Tibial nerve (tissue), 4 donors: ENCODE results near the gene PRSS36. TPM values are rescaled to one million over a fixed set of nuclear protein-coding genes. Genes with fewer than 3 reads are reported as not detected.
A peak's percentile ranks its signal among the peaks of the same experiment; 100 is the strongest.
"Not testable (repeated sequence)": the region's sequence is repeated elsewhere in the genome, so short reads cannot be mapped to it uniquely, and the experiment has no call there.

Source experiments
- DNase-seq, 2 donors: peaks; one replicate each; pipeline ENCODE4 v3.0.0-alpha.2; 2019; ENCODE audit warnings: low spot score in 2 of 2
- H3K27ac ChIP-seq, 4 donors: fragments of 200-600 bp; sonication (generic) in 3 of 4; one replicate each; pipeline ENCODE4 v1.5.1; 2017 to 2019; ENCODE audit warnings: mild to moderate bottlenecking in 1 of 4
- H3K27me3 ChIP-seq, 2 donors: fragments of 200-600 bp; sonication (generic) in 1 of 2; one replicate each; pipeline versions ENCODE4 v1.5.1 to v1.6.0; 2017 to 2019
- H3K36me3 ChIP-seq, 3 donors: fragments of 200-600 bp; sonication (generic); one replicate each; pipeline ENCODE4 v1.5.1; 2018 to 2019
- H3K4me1 ChIP-seq, 4 donors: fragments of 200-600 bp; sonication (generic) in 3 of 4; one replicate each; pipeline ENCODE4 v1.5.1; 2017 to 2019
- H3K4me3 ChIP-seq, 4 donors: fragments of 200-600 bp; sonication (generic) in 3 of 4; one replicate each; pipeline ENCODE4 v1.5.1; 2017 to 2019; ENCODE audit warnings: mild to moderate bottlenecking in 1 of 4, moderate library complexity in 1 of 4
- H3K9me3 ChIP-seq, 4 donors: fragments of 200-600 bp; sonication (generic) in 3 of 4; one replicate each; pipeline ENCODE4 v1.5.1; 2017 to 2019
- EP300 ChIP-seq, 2 donors: sonication (generic); formaldehyde crosslinking; IDR thresholded peaks; one replicate each; pipeline ENCODE4 v1.6.1; 2017; ENCODE audit warnings: antibody characterized with exemption in 2 of 2, mild to moderate bottlenecking in 1 of 2
- POLR2A ChIP-seq, 2 donors: fragments of 450-650 bp; IDR thresholded peaks; one replicate each; pipeline ENCODE4 v1.6.1; 2017; ENCODE audit warnings: antibody characterized with exemption in 2 of 2, mild to moderate bottlenecking in 2 of 2, moderate library complexity in 2 of 2
- WGBS, 2 donors: methylation state at CpG; one replicate each; pipeline ENCODE4 v1.1.5; 2018; 5-methylcytosine and 5-hydroxymethylcytosine counted together
- total RNA-seq, 4 donors: library from RNA; depleted of rRNA; stranded (reverse); fragments of >200 nt; gene quantifications; one replicate each; pipeline ENCODE4 v1.1.0, GENCODE V29; 2016
- TF ChIP-seq, protein P1 (sequence below), 5 experiments: fragments of 200-600 bp in 3 of 5; fragments of 450-650 bp in 2 of 5; sonication (generic) in 3 of 5; IDR thresholded peaks; one replicate each; pipeline ENCODE4 v1.5.1; 2016 to 2019; ENCODE audit warnings: antibody characterized with exemption in 5 of 5, mild to moderate bottlenecking in 3 of 5, moderate library complexity in 2 of 5

The PRSS36 gene
- total RNA-seq, 4 donors from 2014 or later, result 6.5 to 21.3 (median 10.8) TPM

GRCh38 chr16:31179219-31179746 lies 29.4 kb upstream of the PRSS36 start:
- TF ChIP-seq POLR2A (IDR thresholded peaks at IDR 0.05) (no peak), EP300 (IDR thresholded peaks at IDR 0.05) (no peak)
- TF ChIP-seq, protein P1, sequence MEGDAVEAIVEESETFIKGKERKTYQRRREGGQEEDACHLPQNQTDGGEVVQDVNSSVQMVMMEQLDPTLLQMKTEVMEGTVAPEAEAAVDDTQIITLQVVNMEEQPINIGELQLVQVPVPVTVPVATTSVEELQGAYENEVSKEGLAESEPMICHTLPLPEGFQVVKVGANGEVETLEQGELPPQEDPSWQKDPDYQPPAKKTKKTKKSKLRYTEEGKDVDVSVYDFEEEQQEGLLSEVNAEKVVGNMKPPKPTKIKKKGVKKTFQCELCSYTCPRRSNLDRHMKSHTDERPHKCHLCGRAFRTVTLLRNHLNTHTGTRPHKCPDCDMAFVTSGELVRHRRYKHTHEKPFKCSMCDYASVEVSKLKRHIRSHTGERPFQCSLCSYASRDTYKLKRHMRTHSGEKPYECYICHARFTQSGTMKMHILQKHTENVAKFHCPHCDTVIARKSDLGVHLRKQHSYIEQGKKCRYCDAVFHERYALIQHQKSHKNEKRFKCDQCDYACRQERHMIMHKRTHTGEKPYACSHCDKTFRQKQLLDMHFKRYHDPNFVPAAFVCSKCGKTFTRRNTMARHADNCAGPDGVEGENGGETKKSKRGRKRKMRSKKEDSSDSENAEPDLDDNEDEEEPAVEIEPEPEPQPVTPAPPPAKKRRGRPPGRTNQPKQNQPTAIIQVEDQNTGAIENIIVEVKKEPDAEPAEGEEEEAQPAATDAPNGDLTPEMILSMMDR (IDR thresholded peaks at IDR 0.05), result no peak
- no peak for DNase-seq
- Histone ChIP-seq H3K4me3 (peak overlapping the region; percentile 78 to 97 (median 84)), H3K27ac (peak overlapping the region; percentile 90 to 98 (median 96)), H3K9me3 (no peaks in the 10 kb centered on the region), H3K4me1 (peaks cover 0 to 42% (median 24%) of the 10 kb centered on the region in 4 donors), H3K36me3 (peaks cover 0 to 19% (median 9%) of the 10 kb centered on the region in 3 donors), H3K27me3 (no peaks in the 10 kb centered on the region)
- 3 to 4% methylated on average over 27 of the region's 27 CpGs for WGBS, 2 donors

DNA sequence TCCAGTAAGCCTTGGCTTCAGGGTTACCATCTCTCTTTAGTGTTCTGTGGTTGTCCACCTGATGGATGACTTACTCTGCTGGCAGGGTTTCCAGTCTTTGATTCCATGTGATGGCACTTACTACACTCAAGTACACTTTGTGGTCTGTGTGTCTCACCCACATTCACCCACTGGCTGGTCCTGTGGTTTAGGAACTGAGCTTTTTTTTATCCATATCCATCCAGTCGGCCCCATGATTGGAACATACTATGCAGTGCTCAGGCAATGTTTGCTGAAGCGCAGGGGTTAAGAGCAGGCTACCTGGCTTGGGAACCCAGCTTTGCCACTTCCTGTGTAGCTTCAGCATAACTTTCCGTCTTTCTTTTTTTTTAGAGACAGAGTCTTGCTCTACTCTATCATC lies 27.3 kb upstream of the PRSS36 start:
- Histone ChIP-seq H3K9me3 (no peaks in the 10 kb centered on the region), H3K27me3 (no peaks in the 10 kb centered on the region), H3K27ac (no peak overlapping the region), H3K4me3 (no peak overlapping the region), H3K36me3 (no peaks in the 10 kb centered on the region), H3K4me1 (peaks cover 0 to 21% (median 9%) of the 10 kb centered on the region in 4 donors)
- TF ChIP-seq POLR2A (IDR thresholded peaks at IDR 0.05) (no peak), EP300 (IDR thresholded peaks at IDR 0.05) (no peak)
- TF ChIP-seq, protein P1 (IDR thresholded peaks at IDR 0.05), result no peak
- 60 to 81% methylated on average over 3 of the region's 3 CpGs for WGBS, 2 donors
- DNase-seq, result no peak

DNA sequence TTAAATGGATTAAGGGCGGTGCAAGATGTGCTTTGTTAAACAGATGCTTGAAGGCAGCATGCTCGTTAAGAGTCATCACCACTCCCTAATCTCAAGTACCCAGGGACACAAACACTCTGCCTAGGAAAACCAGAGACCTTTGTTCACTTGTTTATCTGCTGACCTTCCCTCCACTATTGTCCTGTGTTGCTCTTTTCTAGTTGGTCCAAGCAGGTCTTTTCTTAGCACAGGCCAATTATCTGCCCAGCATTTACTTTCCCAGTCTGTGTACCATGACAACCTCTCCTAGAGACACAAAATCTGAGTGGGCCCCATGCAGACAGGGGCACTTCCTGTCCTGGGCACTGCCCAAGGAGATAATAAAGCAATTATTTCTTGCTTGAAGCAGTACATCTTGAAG lies 20.2 kb upstream of the PRSS36 start:
- H3K27ac ChIP-seq, H3K27me3 ChIP-seq, DNase-seq, H3K4me1 ChIP-seq, H3K36me3 ChIP-seq, H3K4me3 ChIP-seq, H3K9me3 ChIP-seq: not testable (repeated sequence)
- 22% methylated on average over 1 of the region's 2 CpGs; no CpG with 5 or more reads in 1 of the 2 donors for WGBS, 2 donors

DNA sequence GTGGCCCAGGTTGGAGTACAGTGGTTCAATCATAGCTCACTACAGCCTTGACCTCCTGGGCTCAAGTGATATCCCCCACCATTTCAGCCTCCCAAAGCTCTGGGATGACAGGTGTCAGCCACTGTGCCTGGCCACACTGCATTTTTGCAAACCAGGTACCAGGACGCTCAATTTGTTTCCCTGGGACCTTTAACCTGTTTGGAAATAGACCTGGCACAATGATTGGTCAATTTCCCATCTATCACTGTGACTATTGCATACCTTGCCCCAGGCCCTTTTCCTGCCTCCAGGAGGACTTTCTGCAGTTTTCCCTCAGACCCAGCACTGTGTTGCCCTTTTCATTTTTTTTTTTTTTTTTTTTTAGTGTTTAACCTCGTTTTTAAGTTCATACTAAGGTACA lies 19.0 kb upstream of the PRSS36 start:
- H3K27ac ChIP-seq, result no peak overlapping the region
- H3K4me1 ChIP-seq, result no peaks in the 10 kb centered on the region
- H3K36me3 ChIP-seq, result no peaks in the 10 kb centered on the region
- TF ChIP-seq EP300 (IDR thresholded peaks at IDR 0.05), result no peak
- no peak for TF ChIP-seq POLR2A (IDR thresholded peaks at IDR 0.05)
- TF ChIP-seq, protein P1 (IDR thresholded peaks at IDR 0.05), result no peak
- DNase-seq, result no peak
- no peaks in the 10 kb centered on the region for H3K9me3 ChIP-seq
- no peak overlapping the region for H3K4me3 ChIP-seq
- H3K27me3 ChIP-seq, result no peaks in the 10 kb centered on the region
- WGBS, 2 donors, result 68 to 81% methylated on average over 2 of the region's 2 CpGs

DNA sequence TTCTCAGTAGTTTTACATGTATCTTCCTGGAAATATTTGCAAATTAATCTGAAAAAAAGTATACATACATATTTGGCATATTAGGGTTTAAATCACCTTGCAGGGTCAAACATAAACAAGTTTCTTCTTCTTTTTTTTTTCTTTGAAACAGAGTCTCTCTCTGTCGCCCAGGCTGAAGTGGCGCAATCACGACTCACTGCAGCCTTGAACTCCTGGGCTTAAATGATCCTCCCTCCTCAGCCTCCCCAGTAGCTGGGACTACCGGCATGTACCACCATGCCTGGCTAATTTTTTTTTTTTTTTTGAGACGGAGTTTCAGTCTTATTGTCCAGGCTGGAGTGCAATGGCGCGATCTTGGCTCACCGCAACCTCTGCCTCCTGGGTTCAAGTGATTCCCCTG lies 17.4 kb upstream of the PRSS36 start:
- TF ChIP-seq, protein P1 (IDR thresholded peaks at IDR 0.05), result no peak
- no peak for TF ChIP-seq POLR2A (IDR thresholded peaks at IDR 0.05)
- no peak for TF ChIP-seq EP300 (IDR thresholded peaks at IDR 0.05)
- DNase-seq, result no peak

GRCh38 chr16:31157136-31157535 lies 7.3 kb upstream of the PRSS36 start:
- H3K4me1 ChIP-seq, result no peaks in the 10 kb centered on the region
- no peak for DNase-seq
- H3K9me3 ChIP-seq, result no peaks in the 10 kb centered on the region
- H3K36me3 ChIP-seq, result no peaks in the 10 kb centered on the region
- H3K27ac ChIP-seq, result no peak overlapping the region
- H3K27me3 ChIP-seq, result no peaks in the 10 kb centered on the region
- TF ChIP-seq, protein P1 (IDR thresholded peaks at IDR 0.05), result no peak
- no peak for TF ChIP-seq POLR2A (IDR thresholded peaks at IDR 0.05)
- no peak for TF ChIP-seq EP300 (IDR thresholded peaks at IDR 0.05)
- 35 to 48% methylated on average over 8 of the region's 8 CpGs for WGBS, 2 donors
- no peak overlapping the region for H3K4me3 ChIP-seq

More for the DNA sequence above, 17.4 kb upstream of the PRSS36 start:
- Histone ChIP-seq H3K9me3 (no peaks in the 10 kb centered on the region), H3K4me3 (no peak overlapping the region), H3K4me1 (no peaks in the 10 kb centered on the region), H3K27ac (no peak overlapping the region), H3K27me3 (no peaks in the 10 kb centered on the region), H3K36me3 (no peaks in the 10 kb centered on the region)
- WGBS, 2 donors, result 86 to 92% methylated on average over 8 of the region's 8 CpGs

GRCh38 chr16:31150976-31151375 lies 1.1 kb upstream of the PRSS36 start:
- not testable (repeated sequence) for H3K36me3 ChIP-seq, DNase-seq, H3K27ac ChIP-seq, H3K9me3 ChIP-seq, H3K4me3 ChIP-seq, H3K4me1 ChIP-seq
- peaks cover 0 to 24% of the 10 kb centered on the region in 2 donors for H3K27me3 ChIP-seq
- WGBS, 2 donors, result 66 to 77% methylated on average over 6 of the region's 6 CpGs
